Right forelimb (tissue), 1 donor: ENCODE measurements around the gene PXN.
"Not testable (repeated sequence)": the region's sequence is repeated elsewhere in the genome, so short reads cannot be mapped to it uniquely, and the experiment has no call there.

Experiments used
- DNase-seq: peaks from one replicate; pipeline ENCODE4 v3.0.0-alpha.2; 2018

Gene PXN

DNA sequence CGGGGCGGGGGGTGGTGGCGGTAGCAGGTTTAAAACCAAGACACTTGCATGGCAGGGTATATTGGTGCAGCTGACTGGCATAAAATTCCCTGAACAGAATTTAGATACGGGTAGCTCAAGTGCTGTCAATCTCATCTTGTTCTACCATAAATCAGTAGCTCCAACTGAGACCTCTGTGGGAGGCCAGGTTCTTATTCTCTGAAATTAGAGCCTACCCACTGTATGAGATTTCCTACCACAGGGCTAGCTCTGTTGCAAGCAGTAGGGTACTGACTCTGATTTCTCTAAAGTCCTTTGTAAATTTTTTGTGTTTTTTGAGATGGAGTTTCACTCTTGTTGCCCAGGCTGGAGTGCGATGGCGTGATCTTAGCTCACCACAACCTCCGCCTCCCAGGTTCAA is 61.4 kb downstream of the PXN start:
- no peak for DNase-seq

DNA sequence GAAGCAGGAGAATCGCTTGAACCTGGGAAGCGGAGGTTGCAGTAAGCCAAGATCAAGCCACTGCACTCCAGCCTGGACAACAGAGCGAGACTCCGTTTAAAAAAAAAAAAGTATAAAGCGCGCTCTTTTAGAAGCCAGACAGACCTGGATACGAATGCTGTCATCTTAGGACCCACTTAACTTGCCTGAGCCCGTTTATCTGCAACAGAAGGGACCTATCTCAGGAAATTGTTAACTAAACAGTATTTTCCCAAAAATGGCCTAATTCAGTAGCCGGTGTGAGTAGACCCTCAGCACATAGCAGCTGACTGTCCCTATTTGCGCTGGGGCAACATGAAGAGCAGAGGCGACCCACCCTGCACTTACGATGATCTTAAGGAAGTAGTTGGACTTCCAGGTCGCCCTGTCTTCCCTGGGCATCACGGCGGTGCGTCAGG is 65.1 kb downstream of the PXN start:
- DNase-seq: no peak

DNA sequence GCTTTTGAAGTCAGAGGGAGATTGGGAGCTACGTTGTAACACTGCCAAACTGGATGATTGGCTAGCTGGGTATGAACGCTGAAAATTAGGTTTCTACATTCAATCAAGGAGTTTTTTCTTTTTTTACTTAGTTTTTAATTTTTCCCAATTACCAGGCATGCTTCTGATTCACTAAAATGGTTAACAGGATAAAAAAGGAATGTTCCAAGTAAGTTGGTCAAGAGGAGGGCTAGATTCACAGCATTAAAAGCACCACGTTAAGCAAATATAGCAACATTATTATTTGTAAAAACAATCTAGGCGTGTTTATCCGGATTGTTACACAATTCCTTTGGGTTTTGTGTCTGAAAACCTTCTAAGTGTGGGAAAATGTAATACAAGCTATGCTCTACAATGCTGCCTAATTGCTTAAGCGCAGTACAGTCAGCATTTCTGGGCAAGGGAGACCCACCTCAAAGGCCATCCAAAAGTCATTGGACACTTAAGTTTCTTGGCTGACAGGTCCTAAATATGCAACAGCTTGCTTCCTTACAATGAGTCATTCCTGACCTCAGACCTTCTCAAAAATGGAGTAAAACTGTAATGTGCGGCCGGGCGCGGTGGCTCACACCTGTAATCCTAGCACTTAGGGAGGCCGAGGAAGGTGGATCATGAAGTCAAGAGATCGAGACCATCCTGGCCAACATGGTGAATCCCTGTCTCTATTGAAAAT is 65.8 kb downstream of the PXN start:
- DNase-seq: no peak

DNA sequence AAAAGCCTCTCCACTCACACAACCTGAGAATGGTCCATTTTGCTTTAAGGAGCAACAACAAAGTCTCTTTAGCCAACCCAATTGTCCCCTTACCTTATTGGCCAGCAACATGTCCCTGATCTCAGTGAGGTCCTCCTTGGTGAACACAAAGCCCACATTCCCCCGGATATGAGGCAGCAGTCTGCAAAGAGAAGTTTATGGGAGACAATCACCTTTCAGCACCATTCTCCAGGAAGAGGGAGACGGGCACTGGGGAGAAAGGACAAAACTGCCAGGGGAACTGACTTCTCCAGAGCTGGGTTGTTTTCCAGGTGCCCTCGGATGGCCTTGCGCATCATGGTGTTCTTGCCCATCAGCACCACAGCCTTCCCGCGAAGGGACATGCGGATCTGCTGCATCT is 66.5 kb downstream of the PXN start:
- no peak for DNase-seq

DNA sequence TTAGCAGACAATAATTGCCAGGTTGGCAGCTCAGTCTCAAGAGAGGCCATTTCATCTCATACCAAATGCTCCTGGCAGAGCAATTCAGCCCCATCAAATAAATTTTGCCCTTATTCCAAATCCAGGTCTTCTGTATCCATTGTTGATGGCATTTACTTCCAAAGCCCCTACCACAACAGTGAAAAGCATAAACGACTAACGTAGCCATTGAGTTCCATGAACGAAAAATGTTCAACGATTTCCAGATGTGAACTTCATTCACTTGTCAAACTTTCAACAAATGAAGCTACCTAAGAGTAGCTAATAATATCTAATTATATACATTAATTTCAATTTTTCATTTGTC is 68.0 kb downstream of the PXN start:
- no peak for DNase-seq

GRCh38 chr12:120196817-120197541 is 68.6 kb downstream of the PXN start:
- DNase-seq: not testable (repeated sequence)

DNA sequence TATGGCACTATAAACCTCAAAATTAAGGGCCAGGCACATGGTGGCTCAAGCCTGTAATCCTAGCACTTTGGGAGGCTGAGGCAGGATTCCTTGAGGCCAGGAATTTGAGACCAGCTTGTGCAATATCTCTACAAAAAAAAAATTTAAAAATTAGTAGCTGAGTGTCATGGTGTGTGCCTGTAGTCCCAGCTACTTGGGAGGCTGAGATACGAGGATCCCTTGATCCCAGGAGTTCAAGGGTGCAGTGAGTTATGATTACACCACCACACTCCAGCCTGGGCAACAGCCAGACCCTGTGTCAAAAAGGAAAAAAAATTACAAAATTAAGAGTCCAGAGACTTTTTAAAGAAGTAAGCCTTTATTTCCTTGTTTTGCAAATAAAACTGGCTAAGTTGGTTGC is 69.2 kb downstream of the PXN start:
- no peak for DNase-seq

GRCh38 chr12:120194534-120195395 is 70.8 kb downstream of the PXN start, which contains the start of gene GCN1:
Gene GCN1 (minus strand): TSS chr12:120194715. CDS start chr12:120194697, 18 bp downstream.
- DNase-seq: peak; percentile 93

DNA sequence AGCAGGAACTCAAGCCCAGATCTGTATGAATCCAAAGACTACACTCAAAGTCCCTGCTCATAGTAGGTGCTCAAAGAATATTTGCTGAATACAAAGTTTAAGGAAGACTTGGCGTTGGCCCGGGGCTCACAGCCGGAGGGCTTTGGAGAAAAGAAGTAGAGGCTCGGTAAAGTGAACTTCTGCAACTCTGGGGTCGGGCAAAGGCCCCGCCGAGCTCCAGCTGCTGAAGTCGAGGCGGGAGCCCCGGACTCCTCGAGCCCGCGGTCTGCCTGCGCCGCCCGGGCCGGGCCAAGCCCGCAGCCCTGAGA is 71.3 kb downstream of the PXN start:
- no peak for DNase-seq

DNA sequence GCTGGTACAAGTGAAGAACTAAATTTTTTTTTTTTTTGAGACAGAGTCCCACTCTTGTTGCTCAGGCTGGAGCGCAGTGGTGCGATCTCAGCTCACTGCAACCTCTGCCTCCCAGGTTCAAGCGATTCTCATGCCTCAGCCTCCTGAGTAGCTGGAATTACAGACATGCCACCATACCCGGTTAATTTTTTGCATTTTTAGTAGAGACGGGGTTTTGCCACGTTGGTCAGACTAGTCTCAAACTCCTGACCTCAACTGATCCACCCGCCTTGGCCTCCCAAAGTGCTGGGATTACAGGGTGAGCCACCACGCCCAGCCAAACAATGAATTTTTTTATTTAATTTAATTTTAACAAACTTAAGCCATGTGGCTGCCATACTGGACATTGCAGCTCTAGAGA is 72.2 kb downstream of the PXN start:
- not testable (repeated sequence) for DNase-seq

GRCh38 chr12:120190985-120191480 is 74.5 kb downstream of the PXN start:
- DNase-seq: no peak

DNA sequence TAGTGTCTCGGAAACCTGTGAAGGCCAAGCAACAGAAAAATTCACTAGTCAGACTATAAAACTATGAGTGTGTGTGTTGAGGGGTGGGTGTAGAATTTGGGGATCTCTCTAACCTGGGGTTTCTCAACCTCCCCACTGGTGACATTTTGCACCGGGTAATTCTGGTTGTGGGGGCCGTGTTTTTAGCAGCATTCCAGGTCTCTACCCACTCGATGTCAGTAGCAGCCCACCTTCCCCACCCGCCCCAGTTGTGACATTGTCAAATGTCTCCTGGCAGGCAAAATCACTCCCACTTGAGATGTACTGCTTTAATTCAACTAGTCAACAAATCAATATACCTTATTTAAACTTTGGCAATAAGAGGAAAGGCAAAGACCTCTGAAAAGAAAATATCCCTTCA is 75.1 kb downstream of the PXN start:
- no peak for DNase-seq

GRCh38 chr12:120186654-120187053 is 78.9 kb downstream of the PXN start:
- DNase-seq: no peak

DNA sequence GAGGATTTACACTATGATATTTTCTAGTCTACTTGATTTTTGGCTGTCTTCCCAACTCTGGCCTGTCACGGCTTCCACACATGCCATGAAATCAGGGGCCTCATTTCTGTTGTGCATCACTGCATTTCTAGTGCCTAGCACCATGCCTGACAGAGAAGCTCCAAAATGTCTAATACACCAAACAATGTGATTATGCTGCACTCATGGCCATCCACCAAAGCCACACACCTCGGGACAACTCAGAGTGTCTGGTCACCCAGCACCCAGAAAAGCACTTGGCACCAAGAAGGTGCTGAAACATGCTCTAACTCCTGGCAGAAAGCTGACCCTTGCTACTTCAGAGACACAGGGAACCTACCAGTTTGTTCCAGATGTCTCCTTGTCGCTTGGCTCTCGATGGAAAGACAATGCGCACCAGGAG is 82.3 kb downstream of the PXN start:
- DNase-seq: no peak

GRCh38 chr12:120181991-120182631 is 83.4 kb downstream of the PXN start:
- DNase-seq: no peak

DNA sequence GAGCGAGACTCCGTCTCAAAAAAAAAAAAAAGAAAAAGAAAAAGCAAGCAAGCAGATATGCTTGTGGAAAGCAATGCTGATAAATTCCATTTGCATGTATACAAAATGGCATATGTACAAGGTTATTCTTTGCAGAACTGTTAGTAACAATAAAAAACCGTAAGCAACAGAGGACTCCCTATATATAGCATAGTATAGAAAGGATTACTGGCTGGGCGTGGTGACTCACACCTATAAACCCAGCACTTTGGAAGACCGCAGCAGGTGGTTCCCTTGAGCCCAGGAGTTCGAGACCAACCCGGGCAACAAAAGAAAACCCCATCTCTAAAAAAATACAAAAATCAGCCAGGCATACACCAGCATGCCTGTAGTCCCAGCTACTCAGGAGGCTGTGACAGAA is 84.6 kb downstream of the PXN start:
- no peak for DNase-seq

GRCh38 chr12:120175537-120175936 is 90.0 kb downstream of the PXN start:
- DNase-seq: no peak

DNA sequence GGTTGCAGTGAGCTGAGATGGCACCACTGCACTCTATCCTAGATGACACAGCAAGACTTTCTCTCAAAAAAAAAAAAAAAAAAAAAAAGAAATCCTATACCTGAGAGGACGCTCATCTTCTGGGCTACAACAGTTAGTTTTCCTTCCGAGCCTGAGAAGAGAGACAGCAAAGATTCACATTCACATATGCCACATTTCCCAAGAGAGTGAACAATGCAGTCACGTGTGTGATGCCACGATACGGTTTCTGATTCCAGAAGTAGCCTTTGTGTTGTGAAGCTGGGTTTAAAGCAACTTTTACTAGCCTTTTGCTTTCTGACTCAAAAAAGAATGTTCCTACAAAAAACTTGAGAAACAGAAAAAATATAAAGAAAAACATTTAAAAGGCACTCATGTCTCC is 90.5 kb downstream of the PXN start:
- DNase-seq: no peak

- no peak for DNase-seq
Observed at GRCh38 chr12:120172053-120172452, 93.5 kb downstream of the PXN start.

- no peak for DNase-seq
Observed at GRCh38 chr12:120170631-120171030, 94.9 kb downstream of the PXN start.

GRCh38 chr12:120169946-120170345 is 95.6 kb downstream of the PXN start:
- DNase-seq: no peak

- DNase-seq: no peak
Observed at GRCh38 chr12:120168337-120168736, 97.2 kb downstream of the PXN start.

DNA sequence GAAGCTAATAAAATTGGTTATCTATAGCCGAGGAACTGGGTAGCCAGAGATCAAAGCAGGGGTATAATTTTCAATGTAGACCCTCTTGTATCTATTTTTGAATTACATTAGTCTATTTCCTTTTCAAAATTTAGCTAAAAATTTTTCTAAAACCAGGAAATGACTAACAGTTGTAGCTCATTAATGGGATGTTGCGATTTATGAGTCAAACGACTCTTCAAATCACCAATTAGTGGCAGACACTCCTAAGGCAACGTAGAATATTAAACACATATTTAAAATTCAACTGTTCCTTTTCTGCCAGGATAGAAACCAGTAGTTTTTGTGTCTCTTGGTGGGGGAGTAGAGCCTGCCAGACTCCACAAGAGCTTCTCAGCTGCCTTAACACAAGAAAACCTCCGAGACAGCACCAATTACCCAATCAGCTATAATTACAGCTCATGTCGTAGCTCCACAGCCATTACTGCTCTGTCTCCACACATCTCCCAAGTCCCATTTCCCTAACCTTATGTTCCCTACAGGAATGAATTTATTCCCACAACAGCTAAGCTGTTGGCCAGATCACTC is 97.9 kb downstream of the PXN start:
- DNase-seq: no peak
